ENCODE measurements around the gene ZYX.
"Not testable (repeated sequence)": the region's sequence is repeated elsewhere in the genome, so short reads cannot be mapped to it uniquely, and the experiment has no call there.

Gene ZYX

DNA sequence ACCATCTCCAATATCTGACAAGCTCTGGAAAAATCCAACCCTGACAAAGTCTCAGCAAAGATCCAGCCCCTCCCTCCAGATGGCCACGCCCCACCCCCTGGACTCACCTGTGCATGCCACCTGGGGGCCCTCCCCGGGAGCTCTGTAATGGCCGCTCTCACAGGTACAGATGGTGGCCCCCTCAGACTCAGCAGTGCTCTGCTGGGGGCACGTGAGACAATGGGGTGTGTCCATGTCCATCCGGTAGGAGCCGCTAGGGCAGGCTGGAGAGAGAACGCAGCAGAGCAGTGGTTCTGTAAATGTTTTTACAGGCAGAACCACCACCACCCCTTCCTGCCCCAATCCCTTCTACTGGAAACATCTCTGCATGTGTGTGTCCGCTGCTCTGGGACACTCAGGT, 18.0 kb downstream of the ZYX start:
- Histone ChIP-seq H3K79me2 (ENCODE audit: insufficient read depth, low read length) (no peaks in the 10 kb centered on the region), H3K27ac (ENCODE audit: low read length) (no peak overlapping the region), H3K9me3 (ENCODE audit: insufficient read depth, low read length, severe bottlenecking) (no peaks in the 10 kb centered on the region), H3K4me2 (ENCODE audit: insufficient read depth, low read length) (no peak overlapping the region), H3K4me1 (ENCODE audit: insufficient read depth, low read length) (no peaks in the 10 kb centered on the region), H2AFZ (ENCODE audit: low read depth, low read length) (no peak overlapping the region), H3K27me3 (ENCODE audit: insufficient read depth, low read length, poor library complexity) (no peaks in the 10 kb centered on the region), H3K9ac (ENCODE audit: low read depth, low read length) (no peak overlapping the region), H3K4me3 (ENCODE audit: low read depth in 1 of 2, low read length in 2 of 2) (no peak overlapping the region), H3K36me3 (ENCODE audit: insufficient read depth, low read length) (no peaks in the 10 kb centered on the region), H4K20me1 (ENCODE audit: insufficient read depth, low read length) (no peaks in the 10 kb centered on the region)
- DNase-seq (no peak), ATAC-seq (ENCODE audit: insufficient read depth, low read depth) (no peak)
- TF ChIP-seq EZH2 (IDR thresholded peaks at IDR 0.05; ENCODE audit: borderline replicate concordance, low read depth, low read length, severe bottlenecking): no peak
- TF ChIP-seq, protein P1, sequence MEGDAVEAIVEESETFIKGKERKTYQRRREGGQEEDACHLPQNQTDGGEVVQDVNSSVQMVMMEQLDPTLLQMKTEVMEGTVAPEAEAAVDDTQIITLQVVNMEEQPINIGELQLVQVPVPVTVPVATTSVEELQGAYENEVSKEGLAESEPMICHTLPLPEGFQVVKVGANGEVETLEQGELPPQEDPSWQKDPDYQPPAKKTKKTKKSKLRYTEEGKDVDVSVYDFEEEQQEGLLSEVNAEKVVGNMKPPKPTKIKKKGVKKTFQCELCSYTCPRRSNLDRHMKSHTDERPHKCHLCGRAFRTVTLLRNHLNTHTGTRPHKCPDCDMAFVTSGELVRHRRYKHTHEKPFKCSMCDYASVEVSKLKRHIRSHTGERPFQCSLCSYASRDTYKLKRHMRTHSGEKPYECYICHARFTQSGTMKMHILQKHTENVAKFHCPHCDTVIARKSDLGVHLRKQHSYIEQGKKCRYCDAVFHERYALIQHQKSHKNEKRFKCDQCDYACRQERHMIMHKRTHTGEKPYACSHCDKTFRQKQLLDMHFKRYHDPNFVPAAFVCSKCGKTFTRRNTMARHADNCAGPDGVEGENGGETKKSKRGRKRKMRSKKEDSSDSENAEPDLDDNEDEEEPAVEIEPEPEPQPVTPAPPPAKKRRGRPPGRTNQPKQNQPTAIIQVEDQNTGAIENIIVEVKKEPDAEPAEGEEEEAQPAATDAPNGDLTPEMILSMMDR (IDR thresholded peaks at IDR 0.05; ENCODE audit: borderline replicate concordance, extremely low read depth, low read length, poor library complexity, severe bottlenecking): no peak

DNA sequence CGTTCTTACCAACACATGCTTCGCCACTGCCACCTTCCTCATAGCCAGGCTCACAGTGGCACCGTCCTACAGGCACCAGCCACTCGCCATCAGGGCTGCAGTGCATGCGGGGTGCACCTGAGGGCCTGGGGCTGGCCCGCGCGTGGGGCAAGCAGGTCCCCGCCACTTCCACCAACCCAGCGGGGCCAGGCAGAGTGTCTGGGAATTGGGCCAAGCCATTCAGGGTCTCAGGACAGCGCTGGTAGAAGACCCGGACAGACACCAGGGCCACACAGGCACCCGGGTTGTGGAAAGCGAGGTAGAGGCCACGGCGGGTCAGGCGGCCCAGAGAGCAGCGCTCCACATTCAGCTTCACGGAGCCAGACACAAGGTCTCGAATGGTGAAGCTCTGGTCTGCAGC, 18.5 kb downstream of the ZYX start:
- no peak for DNase-seq
- Histone ChIP-seq H3K4me1 (ENCODE audit: insufficient read depth, low read length) (no peaks in the 10 kb centered on the region), H3K36me3 (ENCODE audit: insufficient read depth, low read length) (no peaks in the 10 kb centered on the region), H3K27me3 (ENCODE audit: insufficient read depth, low read length, poor library complexity) (no peaks in the 10 kb centered on the region), H3K79me2 (ENCODE audit: insufficient read depth, low read length) (no peaks in the 10 kb centered on the region), H3K9ac (ENCODE audit: low read depth, low read length) (no peak overlapping the region), H3K27ac (ENCODE audit: low read length) (no peak overlapping the region), H2AFZ (ENCODE audit: low read depth, low read length) (no peak overlapping the region), H3K4me2 (ENCODE audit: insufficient read depth, low read length) (no peak overlapping the region), H3K9me3 (ENCODE audit: insufficient read depth, low read length, severe bottlenecking) (no peaks in the 10 kb centered on the region), H3K4me3 (ENCODE audit: low read depth in 1 of 2, low read length in 2 of 2) (no peak overlapping the region), H4K20me1 (ENCODE audit: insufficient read depth, low read length) (no peaks in the 10 kb centered on the region)
- TF ChIP-seq, protein P1 (IDR thresholded peaks at IDR 0.05; ENCODE audit: borderline replicate concordance, extremely low read depth, low read length, poor library complexity, severe bottlenecking): no peak
- no peak for TF ChIP-seq EZH2 (IDR thresholded peaks at IDR 0.05; ENCODE audit: borderline replicate concordance, low read depth, low read length, severe bottlenecking)
- ATAC-seq (ENCODE audit: insufficient read depth, low read depth): no peak

DNA sequence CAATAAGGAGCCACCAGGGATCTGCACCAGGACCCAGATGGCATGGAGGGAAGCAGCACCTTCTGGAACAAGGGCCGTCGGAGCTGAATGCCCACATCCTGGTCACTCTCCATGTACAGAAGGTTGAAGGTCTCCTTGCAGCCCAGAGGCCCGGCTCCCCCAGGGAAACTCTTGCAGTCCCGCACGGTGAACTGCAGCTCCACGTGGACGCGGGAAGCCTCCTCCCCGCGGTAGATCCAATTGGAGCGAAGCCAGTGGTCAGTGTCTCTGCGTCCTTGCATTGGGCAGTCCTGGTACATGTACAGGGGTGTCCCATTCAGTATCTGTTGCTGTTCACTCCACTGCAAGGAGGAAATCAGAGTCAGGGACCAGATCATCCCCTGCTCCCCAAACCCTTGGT, 20.1 kb downstream of the ZYX start:
- Histone ChIP-seq H2AFZ (ENCODE audit: low read depth, low read length) (no peak overlapping the region), H3K36me3 (ENCODE audit: insufficient read depth, low read length) (no peaks in the 10 kb centered on the region), H3K4me2 (ENCODE audit: insufficient read depth, low read length) (no peak overlapping the region), H3K27ac (ENCODE audit: low read length) (no peak overlapping the region), H3K4me3 (ENCODE audit: low read depth in 1 of 2, low read length in 2 of 2) (no peak overlapping the region), H4K20me1 (ENCODE audit: insufficient read depth, low read length) (no peaks in the 10 kb centered on the region), H3K4me1 (ENCODE audit: insufficient read depth, low read length) (no peaks in the 10 kb centered on the region), H3K79me2 (ENCODE audit: insufficient read depth, low read length) (no peaks in the 10 kb centered on the region), H3K9me3 (ENCODE audit: insufficient read depth, low read length, severe bottlenecking) (no peaks in the 10 kb centered on the region), H3K9ac (ENCODE audit: low read depth, low read length) (no peak overlapping the region), H3K27me3 (ENCODE audit: insufficient read depth, low read length, poor library complexity) (no peaks in the 10 kb centered on the region)
- TF ChIP-seq, protein P1 (IDR thresholded peaks at IDR 0.05; ENCODE audit: borderline replicate concordance, extremely low read depth, low read length, poor library complexity, severe bottlenecking): no peak
- TF ChIP-seq EZH2 (IDR thresholded peaks at IDR 0.05; ENCODE audit: borderline replicate concordance, low read depth, low read length, severe bottlenecking): no peak
- ATAC-seq (ENCODE audit: insufficient read depth, low read depth): no peak
- DNase-seq: no peak

DNA sequence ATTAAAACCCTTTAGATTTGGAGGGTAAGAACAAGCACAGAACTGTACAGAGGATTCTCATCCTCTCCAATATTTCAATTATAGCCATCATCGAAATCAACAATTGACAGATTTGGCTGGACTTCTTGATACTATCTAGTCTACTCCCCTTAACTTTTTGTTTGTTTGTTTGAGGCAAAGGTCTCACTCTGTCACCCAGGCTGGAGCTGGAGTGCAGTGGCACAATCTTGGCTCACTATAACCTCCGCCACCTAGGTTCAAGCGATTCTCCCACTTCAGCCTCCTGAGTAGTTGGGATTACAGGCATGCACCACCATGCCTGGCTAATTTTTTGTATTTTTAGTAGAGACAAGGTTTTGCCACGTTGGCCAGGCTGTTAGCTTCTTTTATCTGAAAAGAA, 21.1 kb downstream of the ZYX start:
- not testable (repeated sequence) for H3K4me2 ChIP-seq (ENCODE audit: insufficient read depth, low read length); H3K4me1 ChIP-seq (ENCODE audit: insufficient read depth, low read length); H3K9me3 ChIP-seq (ENCODE audit: insufficient read depth, low read length, severe bottlenecking); H3K27ac ChIP-seq (ENCODE audit: low read length); H3K36me3 ChIP-seq (ENCODE audit: insufficient read depth, low read length); ATAC-seq (ENCODE audit: insufficient read depth, low read depth); H3K9ac ChIP-seq (ENCODE audit: low read depth, low read length); H3K79me2 ChIP-seq (ENCODE audit: insufficient read depth, low read length); DNase-seq; H3K4me3 ChIP-seq (ENCODE audit: low read depth in 1 of 2, low read length in 2 of 2); H2AFZ ChIP-seq (ENCODE audit: low read depth, low read length); H4K20me1 ChIP-seq (ENCODE audit: insufficient read depth, low read length); H3K27me3 ChIP-seq (ENCODE audit: insufficient read depth, low read length, poor library complexity)
